IPS-NIHi7 (cell line): ENCODE data around the gene PDE8A.

ENCODE experiments used
- DNase-seq: peaks from one replicate; pipeline ENCODE4 v3.0.0; 2012; ENCODE audit warnings: mixed read lengths; ENCODE audit errors: extremely low spot score

The PDE8A gene

GRCh38 chr15:84981711-84982300 is at the start of gene PDE8A:
Gene PDE8A, plus strand, starts transcription at chr15:84981856. Its CDS starts 307 bp downstream, at chr15:84982163.
- peak; percentile 35 for DNase-seq

DNA sequence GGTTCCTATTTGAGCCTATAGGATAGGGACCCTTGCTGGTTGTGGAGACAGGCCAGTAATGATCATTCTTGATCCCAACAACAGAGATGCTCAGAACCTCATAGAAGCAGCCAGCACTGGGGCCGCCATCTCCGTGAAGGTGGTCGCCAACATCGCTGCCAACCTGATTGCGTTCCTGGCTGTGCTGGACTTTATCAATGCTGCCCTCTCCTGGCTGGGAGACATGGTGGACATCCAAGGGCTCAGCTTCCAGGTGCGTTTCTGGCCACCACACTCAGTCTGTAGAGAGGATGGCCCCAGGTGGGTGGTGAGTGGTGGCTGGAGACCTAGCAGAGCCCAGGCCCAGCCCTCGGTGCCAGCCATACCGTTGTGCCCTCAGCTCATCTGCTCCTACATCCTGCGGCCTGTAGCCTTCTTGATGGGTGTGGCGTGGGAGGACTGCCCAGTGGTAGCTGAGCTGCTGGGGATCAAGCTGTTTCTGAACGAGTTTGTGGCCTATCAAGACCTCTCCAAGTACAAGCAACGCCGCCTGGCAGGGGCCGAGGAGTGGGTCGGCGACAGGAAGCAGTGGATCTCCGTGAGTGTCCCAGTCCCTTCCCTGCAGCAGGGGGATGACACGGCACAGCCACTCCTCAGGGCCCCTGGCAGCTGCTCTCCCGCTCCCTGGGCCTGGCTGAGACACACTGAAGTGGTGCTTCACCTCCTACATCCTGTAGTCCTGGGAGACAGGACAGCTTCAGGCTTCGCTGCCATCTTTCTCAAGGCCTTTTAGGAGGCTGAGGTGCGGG is 46.5 kb upstream of the PDE8A start:
- DNase-seq = peak; percentile 54

DNA sequence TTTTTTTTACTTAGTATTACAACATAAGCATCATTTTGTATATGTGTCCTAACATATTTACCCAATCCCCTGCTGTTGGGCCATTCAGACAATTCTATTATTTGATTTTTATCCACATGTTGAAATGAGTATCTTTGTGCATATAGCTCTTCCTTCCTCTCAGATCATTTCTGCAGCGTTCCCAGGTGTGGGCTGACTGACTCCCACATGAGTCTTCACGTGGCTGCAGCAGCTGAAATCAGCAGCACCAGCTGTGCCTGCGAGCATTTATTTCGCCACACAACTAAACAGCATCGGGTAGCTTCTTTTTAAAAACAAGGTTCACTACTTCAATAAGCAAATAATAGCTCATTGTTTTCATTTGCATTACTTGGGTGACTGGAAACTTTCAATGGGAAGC is 44.5 kb upstream of the PDE8A start:
- no peak for DNase-seq

DNA sequence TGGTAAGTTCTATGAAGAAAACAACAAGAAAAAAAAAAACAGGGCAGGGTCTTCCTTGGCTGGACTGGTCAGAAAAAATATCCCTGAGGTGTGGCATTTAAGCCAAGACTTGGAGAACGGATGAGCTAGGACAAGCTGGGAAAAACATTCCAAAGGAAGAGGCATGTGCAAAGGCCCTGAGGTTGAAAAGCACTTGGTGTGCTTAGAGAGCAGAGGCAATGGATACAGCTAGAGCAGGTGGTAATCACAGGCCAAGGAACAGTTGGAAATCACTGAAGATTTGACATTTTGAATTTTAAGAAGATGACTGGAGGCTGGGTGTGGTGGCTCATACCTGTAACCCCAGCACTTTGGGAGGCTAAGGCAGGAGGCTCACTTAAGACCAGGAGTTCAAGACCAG is 42.9 kb upstream of the PDE8A start:
- no peak for DNase-seq

GRCh38 chr15:84940399-84940798 is 41.3 kb upstream of the PDE8A start:
- no peak for DNase-seq

DNA sequence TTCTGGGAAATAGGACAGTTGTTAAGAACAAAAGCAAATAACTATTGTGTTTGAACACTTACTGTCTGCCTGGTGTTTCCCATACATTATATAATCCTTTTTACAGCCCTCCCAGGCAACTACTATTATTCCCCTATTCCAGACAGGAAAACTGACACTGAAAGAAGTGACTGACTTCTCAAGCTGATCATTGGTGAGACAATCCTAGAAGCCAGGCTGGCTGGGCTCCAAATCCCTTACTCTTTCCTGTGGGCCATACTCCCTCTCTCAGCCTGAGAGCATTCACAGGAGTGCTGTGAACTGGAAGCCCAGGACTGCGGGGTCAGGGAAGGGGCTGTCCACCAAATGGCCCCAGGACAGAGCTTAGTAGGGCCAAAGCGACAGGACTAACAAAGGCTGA is 39.2 kb upstream of the PDE8A start:
- no peak for DNase-seq

GRCh38 chr15:84944311-84944710 is 37.3 kb upstream of the PDE8A start:
- no peak for DNase-seq

GRCh38 chr15:84944861-84945260 is 36.8 kb upstream of the PDE8A start:
- no peak for DNase-seq

DNA sequence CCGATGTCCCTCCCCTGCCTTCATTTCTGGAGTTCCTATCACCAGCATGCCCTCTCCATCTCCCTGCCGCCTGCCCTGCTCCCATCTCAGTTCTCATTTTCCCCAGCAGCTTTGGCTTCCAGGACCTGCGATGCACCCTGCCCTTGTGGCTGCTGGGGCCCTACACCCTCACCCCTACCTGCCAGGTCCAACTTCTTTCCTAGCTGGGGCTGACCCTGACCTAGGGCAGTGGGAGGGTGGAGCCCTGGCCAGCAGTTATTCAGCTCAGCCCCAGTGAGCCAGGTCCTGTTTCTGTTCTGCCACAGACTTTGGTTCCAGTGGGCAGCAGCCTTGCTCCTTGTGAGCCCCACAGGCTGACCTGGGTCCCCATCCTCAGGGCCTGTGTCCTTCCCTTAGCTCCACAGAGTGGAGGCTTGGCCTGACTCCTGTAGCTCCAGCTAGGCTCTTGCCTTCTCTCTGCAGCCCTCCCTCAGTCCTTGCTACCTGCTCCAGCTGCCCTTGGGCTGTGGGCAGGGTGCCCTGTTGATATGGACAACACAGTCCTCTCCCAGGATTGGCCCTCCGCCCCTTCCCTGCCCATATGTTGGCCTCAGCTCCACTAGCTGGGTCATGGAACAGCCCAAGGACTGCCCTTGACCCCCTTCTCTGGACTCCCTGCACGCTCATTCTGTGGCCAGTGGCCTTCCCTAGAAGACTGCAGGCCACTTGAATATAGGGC is 34.7 kb upstream of the PDE8A start:
- DNase-seq = no peak

DNA sequence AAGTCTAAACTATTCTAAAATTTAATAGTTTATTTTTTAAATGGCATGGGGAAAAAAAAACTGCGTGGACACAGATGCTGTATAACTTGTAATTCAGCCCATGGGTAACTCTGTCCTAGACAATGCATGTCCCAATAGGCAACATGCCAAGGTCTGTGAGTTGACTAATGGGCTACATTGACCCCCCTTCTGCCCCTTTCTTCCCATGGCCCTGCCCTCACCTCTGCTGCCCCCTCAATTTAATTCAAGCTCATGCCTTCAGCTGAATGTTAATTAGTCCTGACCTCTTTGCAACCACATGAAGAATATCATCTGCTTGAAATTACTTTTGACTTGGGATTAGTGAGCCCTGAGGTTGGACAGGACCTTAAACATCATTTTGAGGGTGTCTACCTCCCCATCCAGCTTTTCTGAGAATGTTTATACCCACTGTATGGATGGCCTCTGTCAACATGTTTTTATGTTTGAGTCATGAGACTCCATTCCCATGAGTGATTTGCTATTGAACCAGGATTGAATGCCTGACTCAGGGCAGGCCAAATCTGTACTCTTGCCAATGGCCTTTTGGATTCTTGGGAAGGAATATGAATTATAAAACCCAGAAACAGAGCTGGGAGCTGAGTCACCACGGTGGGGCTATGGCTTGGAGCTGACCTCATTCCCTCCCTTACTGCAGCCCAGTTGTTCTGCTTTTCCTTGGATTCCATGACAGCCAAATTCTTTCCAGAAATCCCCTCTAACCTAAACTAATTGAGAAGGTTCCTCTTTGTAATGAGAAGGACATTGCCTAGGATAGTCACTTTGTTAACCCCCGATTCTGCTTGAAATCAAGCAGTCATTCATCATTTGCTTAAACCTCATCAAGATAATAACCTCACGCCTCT is 33.5 kb upstream of the PDE8A start:
- no peak for DNase-seq

DNA sequence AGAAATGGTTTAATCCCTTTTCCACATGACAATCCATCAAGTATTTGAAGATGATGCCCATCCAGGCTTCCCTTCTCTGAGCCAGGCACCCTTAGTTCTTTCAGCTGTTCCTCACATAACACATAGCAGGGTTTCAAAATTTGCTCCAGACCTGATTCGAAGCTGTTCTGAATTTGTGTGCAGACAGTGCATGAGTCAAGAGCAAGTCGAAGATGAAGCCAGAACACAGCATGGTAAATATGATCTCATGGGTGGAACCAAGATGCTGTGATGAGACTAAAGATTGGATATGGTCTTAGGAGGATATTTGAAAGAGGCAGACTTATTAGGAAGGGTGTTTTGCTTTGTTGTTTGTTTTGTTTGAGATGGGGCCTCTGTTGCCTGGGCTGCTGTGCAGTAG is 32.6 kb upstream of the PDE8A start:
- no peak for DNase-seq

DNA sequence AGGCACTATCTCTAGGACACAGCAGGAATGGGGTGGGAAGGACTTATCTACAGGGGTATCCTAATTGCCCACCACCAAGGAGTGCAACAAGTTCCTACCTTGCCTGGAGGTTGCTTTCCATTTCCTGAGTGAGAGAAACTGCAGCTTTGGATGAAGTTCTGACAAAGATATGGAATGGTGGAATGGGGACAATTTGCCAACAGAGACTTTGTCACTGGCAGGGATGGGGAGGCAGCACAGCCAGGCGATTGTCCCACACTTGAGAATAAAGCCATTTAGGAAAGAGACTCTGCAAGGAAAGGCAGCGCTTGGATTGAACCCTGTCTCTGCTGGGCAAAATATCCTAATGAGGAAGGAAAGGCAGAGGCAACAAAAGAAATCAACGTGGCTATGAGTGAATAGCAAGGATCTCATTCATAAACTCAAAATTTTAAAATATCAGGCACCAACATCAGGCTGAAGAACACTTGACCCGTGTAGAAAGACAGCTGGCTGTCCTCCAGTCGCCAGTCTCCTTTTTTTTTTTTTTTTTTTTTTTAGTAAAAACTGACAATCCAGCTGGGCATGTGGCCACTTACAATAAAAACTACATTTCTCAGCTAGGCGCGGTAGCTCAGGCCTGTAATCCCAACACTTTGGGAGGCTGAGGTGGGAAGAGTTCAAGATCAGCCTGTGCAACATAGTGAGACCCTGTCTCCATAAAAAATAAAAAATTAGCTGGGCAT is 31.6 kb upstream of the PDE8A start:
- no peak for DNase-seq

DNA sequence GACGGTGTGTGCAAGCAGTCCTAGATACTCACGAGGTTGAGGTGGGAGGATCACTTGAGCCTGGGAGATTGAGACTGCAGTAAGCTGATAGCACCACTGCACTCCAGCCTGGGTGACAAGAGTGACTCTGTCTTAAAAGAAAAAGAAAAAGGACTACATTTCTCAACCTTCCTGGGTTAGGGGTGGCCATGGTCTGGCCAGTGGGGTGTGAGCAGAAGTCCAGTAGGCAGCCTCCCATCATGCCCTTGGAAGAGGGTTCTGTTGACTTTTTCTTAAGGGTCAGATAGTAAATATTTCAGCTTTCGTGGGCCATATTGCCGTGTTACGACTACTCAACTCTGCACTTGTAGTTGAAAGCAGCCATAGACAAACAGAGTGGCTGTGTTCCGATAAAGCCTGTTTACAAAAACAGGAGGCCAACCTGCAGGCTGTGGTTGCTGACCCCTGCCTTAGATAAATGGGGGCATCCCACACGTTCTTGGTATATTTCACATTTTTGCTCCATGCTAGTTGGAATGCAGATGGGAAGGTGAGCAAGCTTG is 31.0 kb upstream of the PDE8A start:
- DNase-seq = no peak

DNA sequence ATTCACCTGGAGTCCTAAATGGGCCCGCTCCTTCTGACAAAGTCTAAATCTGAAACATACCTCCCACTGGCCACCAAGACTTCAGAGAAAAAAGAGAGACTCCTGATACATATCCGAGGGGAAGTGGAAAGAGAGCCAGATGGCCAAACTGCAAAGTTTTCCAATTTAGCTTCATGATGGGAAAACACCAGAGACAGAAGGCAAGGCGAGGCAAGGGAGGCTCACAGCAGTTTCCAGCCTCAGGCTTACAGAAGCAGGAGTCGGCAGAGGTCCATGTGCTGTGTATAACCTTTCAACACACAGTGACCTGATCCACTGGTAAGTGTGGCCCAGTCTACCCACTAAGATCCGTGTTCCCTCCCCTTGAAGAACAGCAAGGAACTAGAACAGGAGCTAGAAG is 29.9 kb upstream of the PDE8A start:
- no peak for DNase-seq

- no peak for DNase-seq
Measured at GRCh38 chr15:84953136-84953535, 28.5 kb upstream of the PDE8A start.

GRCh38 chr15:84953726-84954125 is 27.9 kb upstream of the PDE8A start:
- no peak for DNase-seq

DNA sequence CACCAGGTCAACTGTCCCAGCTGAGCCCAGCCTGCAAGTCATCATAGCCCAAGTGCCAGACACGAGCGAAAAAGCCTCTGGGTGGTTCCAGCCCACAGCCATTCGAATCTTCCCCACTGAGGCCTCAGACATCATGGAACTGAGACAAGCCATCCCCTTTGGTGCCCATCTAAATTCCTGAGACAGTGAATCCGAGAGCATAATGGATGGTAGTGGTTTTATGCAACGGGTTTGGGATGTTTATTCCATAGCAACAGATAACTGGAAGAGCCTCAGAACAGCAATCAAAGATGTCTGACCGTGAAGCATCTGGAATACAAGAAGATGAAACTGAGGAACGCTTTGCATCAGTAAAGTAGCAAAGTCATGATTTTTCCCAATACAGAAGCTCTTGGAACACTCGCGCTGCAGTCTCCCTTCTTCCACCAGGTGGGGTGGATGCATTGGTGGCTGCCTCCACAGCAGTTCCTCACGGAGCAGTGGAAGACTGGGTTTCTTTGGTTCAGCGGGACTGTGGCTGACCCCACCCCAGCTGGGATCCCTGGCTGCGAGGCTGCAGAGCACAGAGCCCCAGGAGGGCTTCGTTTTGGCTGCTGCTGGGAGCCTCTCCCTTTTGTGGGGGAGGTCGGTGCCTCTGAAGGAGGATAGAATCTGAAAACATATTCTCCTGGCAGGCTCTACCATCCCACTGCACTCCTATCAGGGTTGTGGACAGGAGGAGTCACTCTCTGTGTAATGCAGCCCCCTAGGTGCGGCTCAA is 26.4 kb upstream of the PDE8A start:
- DNase-seq = peak; percentile 79

- DNase-seq = no peak
Measured at GRCh38 chr15:84956199-84956598, 25.5 kb upstream of the PDE8A start.

- DNase-seq = peak; percentile 59
Measured at GRCh38 chr15:84960391-84961113, 21.1 kb upstream of the PDE8A start.

- peak; percentile 53 for DNase-seq
Measured at GRCh38 chr15:84961114-84961452, 20.6 kb upstream of the PDE8A start.
